NK-92 treated with Interleukin-12 subunit alpha and Interleukin-12 subunit beta, amount 100 ng/mL, for 24 hours (cell line): ENCODE data around the gene ATP6V1F.
A peak's percentile ranks its signal among the peaks of the same experiment; 100 is the strongest.

ENCODE experiments used
- DNase-seq: peaks from one replicate; lab custom pipeline; 2025; lab: John Stamatoyannopoulos, UW

The ATP6V1F gene

GRCh38 chr7:128848289-128849155, 14.1 kb upstream of the ATP6V1F start:
- no peak for DNase-seq

DNA sequence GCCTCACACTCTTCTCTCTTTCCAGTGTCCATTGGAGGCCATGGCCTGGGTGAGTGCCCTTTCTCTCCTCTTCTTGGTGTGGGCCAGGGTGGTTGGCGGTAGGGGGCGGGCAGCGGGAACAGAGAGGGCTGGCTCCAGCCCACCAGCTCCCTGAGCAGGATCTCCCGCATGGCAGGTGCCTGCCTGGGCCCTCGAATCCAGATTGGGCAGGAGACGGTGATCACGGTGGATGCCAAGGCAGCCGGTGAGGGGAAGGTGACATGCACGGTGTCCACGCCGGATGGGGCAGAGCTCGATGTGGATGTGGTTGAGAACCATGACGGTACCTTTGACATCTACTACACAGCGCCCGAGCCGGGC, 13.5 kb upstream of the ATP6V1F start:
- no peak for DNase-seq

DNA sequence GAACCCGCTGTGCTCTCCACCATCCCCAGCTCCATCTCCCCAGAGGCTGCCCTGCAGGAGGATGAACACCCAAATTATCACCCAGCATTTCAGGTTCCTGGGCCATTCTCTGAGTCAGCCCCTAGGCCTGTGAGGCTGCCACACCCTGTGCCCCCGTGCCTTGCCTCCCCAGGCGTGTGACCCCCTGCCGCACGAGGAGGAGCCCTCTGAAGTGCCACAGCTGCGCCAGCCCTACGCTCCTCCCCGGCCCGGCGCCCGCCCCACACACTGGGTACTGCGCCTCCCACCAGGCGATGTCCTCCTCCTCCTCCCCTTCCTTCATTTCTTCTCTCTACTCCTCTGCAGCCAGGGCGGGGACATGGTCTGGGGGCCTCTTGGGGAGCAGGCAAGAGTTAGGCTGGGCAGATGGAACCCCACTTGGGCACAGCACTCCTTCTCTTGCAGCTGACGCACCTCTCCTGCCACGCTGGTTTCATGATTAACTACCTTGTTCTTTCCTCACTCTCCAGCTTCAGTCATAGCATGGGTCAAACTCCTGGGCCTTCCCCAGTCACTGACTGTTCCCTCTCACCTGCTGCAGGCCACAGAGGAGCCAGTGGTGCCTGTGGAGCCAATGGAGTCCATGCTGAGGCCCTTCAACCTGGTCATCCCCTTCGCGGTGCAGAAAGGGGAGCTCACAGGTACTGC, 12.7 kb upstream of the ATP6V1F start:
- no peak for DNase-seq

DNA sequence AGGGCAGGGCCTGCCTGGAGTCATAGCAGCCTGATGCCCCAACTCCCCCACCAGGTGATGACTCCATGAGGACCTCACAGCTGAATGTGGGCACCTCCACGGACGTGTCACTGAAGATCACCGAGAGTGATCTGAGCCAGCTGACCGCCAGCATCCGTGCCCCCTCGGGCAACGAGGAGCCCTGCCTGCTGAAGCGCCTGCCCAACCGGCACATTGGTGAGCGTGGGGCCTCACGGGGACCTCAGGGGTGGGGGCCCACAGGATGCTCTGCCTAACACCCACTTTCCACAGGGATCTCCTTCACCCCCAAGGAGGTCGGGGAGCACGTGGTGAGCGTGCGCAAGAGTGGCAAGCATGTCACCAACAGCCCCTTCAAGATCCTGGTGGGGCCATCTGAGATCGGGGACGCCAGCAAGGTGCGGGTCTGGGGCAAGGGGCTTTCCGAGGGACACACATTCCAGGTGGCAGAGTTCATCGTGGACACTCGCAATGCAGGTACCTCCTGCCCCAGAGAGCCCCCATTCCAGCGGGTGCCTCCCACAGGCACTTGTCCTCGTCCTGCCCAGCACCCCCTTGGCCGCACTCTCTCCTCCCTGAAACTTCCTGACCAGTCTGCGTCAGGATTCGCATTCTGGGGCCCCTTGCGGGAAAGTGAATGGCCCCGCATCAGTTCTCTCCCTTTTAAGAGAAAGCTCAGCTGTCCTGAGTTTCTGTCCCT, 10.0 kb upstream of the ATP6V1F start:
- no peak for DNase-seq

GRCh38 chr7:128853799-128854198, 8.9 kb upstream of the ATP6V1F start:
- no peak for DNase-seq

DNA sequence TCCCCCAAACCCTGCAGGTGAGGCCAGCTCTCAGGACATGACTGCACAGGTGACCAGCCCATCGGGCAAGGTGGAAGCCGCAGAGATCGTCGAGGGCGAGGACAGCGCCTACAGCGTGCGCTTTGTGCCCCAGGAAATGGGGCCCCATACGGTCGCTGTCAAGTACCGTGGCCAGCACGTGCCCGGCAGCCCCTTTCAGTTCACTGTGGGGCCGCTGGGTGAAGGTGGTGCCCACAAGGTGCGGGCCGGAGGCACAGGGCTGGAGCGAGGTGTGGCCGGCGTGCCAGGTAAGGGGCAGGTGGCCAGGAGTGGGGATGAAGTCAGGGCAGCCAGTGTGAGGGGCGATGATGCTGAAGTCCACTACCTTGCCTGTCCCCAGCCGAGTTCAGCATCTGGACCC, 8.3 kb upstream of the ATP6V1F start:
- no peak for DNase-seq

DNA sequence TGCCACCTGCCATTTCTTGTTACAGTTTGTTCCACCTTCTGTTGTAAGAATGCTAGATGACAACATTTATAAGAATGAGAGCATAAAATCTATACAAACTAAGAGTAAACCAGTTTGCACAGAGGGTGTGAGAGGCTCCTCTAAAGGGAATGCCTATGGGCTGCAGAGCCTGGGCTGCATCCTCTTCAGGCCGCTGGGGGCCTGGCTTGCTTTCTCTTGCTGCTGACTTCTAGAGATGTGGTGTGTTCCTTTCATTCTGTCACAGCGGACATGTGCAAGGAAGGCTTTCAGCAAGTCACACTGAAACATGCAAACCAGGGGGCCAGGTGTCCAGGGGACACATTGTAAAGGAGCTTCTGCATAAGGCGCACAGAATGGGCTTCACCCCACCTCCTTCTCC, 7.1 kb upstream of the ATP6V1F start:
- DNase-seq, result no peak

- no peak for DNase-seq
Measured at GRCh38 chr7:128856001-128856718, 6.5 kb upstream of the ATP6V1F start.

GRCh38 chr7:128858380-128859231, 4.0 kb upstream of the ATP6V1F start:
- no peak for DNase-seq

DNA sequence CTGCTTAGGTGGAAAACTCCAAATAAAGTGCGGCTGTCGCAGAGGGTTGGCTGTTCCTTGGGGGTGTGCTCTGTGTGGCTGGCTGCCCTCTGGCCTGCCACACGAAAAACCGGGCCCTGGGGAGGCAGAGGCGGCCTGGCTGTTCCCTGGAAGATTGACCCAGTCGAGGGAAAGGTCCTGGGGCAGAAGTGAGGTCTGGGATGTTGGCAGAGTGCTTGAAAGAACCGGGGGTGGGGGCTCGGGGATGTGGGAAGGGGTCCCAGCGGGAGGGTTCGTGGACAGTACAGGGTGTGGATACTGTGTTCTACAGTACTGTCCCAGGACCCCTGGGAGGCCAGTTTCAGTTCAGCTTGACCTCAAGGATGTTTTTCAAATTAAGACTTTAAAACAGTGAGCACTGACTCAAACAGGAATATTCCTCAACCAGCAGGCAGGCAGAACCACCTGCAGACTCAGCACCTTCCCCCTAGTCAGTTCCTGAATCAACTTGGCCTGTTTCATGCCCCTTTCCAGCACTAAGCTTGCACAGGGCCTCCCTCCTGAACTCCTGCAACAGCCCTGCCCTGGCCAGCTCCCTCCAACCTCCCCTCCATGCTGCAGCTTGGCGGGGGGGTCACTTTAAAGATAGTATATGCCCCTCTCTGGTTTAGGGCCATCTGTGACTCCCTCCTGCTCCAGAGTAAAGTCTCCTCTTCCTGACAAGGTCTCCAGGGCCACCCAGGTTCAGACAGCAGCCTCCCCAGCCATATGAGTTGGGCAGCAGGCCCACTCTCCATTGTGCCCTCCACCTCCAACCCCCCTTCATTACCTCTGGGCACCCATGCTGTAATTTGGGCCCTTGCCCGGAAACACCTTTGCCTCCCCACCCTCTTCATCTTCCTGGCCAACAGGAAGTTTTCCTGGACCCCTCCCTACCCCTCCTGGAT, 3.2 kb upstream of the ATP6V1F start:
- no peak for DNase-seq

DNA sequence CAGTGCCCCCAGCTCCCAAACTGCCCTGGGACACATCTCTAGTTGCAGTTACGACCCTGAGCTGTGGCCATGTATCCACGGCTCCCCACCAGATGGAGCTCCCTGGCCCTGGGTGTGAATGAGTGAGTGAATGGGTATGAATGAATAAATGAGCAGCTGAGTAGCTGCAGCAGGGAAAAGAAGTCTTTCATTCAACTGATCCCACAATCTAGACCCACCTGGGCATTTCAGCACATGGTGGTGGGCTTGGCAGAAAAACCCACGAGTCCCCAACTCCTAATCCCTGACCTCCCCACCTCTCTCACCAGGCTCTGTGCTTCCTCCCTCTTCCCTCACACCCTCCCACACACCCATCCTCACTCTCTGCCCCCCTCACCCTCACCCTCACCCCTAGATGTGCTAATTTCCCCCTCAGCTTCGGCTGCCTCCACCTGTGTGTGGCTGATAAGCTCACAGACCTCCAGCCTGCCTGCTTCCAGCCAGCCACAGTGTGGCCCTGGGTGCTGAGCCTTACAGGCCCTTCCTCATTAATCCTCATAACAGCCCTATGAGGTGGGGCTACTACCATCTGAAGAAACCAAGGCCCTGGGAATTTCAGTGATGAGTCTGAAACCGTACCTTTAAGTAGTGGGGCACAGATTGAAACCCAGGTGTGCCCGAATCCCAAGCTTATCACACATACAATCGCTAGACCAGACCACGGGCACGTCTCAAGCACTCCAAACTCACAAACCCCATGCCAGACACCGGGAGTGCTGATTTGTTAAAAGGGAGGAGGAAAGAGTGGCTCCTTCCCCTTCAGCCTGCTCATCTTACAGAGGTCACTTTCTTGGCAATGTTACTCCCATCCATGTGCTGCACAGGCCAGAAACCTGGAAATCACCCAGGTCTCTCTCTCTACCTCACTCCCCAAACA, 2.2 kb upstream of the ATP6V1F start:
- no peak for DNase-seq

DNA sequence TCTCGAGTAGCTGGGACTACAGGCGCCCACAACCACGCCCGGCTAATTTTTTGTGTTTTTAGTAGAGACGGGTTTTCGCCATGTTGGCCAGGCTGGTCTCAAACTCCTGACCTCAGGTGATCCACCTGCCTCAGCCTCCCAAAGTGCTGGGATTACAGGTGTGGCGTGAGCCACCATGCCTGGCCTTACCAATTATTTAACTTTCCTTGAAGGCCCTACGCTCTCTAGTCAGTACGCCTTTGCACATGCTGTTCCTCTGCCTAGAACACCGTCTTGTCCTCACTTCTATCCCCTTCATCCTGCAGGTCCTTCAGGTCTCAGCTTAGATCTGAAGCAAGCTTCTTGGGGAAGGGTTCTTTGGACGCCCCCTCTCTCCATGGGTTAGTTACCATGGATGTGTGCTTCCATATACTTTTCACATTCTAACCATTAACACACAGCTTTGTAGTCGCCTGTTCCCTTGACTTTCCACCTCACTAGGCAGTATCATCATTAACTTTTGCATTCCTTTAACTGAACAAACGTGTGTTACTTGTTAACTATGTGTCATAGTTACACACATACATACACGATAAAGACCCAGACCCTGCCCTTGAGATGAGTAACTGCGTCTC, 592 bp upstream of the ATP6V1F start:
- DNase-seq, result no peak

DNA sequence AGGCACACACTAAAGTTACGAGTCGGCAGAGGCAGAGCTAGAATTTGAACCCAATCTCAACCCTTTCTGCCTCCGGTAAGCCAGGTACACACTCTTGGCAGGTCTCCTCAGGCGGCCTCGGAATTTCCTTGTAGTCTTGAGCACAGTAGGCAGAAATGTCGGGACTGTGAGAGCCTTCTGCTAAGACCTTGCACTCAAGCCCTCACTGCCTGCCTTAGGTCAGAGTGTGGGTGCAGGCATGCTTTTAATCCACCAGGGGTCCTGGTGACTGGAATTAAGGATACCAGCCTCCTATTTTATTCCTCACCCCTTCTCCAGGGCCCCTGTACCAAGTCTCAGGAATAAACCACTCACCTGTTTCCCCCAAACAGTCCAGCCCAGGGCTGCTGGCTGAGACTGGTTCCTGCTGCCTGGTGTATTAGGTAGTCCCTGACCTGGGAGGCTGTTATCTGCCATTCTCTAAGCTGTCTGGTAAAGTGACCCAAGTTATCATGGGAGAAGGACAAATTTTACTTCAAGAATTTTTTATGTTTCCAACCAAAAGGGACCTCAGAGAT, 855 bp downstream of the ATP6V1F start:
- peak; percentile 42 for DNase-seq

DNA sequence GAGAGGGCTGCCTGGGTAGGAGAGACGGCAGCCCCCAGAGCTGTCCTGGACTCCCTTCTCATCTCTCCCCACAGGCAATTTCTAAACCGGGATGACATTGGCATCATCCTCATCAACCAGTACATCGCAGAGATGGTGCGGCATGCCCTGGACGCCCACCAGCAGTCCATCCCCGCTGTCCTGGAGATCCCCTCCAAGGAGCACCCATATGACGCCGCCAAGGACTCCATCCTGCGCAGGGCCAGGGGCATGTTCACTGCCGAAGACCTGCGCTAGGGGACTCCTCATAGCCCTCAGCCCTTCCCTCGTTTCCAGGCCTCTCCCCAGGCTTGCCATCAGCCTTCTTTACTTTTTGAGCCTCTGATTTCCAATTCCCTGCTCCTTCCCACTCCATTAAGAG, 2.6 kb downstream of the ATP6V1F start:
- no peak for DNase-seq

- DNase-seq, result no peak
Measured at GRCh38 chr7:128865996-128866877, 3.6 kb downstream of the ATP6V1F start.

DNA sequence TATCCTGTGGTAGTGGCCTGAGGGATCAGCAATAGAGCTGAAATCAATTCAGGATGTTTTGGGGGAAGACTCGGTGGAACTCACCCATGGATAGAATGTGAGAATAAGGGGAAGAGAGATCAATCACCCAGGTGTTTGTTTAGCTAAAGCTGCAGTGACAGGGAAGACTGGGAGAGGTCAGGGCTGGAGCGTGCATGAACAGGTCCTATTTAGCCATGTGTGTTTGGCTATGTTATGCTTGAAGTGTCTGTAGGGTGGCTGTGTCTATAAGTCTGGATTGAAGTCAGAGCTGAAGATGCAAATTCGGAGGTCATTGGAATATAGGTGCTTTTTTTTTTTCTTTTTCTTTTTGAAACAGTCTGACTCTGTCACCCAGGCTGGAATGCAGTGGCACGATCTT, 4.6 kb downstream of the ATP6V1F start:
- DNase-seq, result no peak
